ENCODE data around the gene ZNF225. TPM values are rescaled to one million over a fixed set of nuclear protein-coding genes. Genes with fewer than 3 reads are reported as not detected.
"Not testable (repeated sequence)": the region's sequence is repeated elsewhere in the genome, so short reads cannot be mapped to it uniquely, and the experiment has no call there.

Gene ZNF225
- 10 to 100 TPM in 1 of 4 donors, 1 to 10 TPM in 3; 9.6 to 11.3 (median 9.8) TPM for polyA plus RNA-seq (ENCODE audit: insufficient read length in 4 of 4)

GRCh38 chr19:44113138-44113783 is at the start of gene ZNF225:
ZNF225 (plus strand) TSS chr19:44113399; CDS start chr19:44115828, 2,429 bp downstream.
- peak; percentile 90 to 99 (median 98) for DNase-seq (ENCODE audit: low read depth in 4 of 4, low spot score in 2 of 4)

GRCh38 chr19:44066305-44066704 is 46.9 kb upstream of the ZNF225 start:
- no peak for DNase-seq (ENCODE audit: low read depth in 4 of 4, low spot score in 2 of 4)

GRCh38 chr19:44069415-44069814 is 43.8 kb upstream of the ZNF225 start:
- DNase-seq (ENCODE audit: low read depth in 4 of 4, low spot score in 2 of 4), result no peak

- DNase-seq (ENCODE audit: low read depth in 4 of 4, low spot score in 2 of 4), result peak in 3 of 4 donors; percentile 86 to 93 (median 88)
Observed at GRCh38 chr19:44071824-44072542, 41.2 kb upstream of the ZNF225 start, which contains the start of gene ZNF284. ZNF284 (plus strand) TSS chr19:44072159; CDS start chr19:44076390, 4,231 bp downstream.

- no peak for DNase-seq (ENCODE audit: low read depth in 4 of 4, low spot score in 2 of 4)
Observed at GRCh38 chr19:44072543-44073401, 40.4 kb upstream of the ZNF225 start.

- DNase-seq (ENCODE audit: low read depth in 4 of 4, low spot score in 2 of 4), result no peak
Observed at GRCh38 chr19:44076325-44076724, 36.9 kb upstream of the ZNF225 start.

- DNase-seq (ENCODE audit: low read depth in 4 of 4, low spot score in 2 of 4), result no peak
Observed at GRCh38 chr19:44092108-44092507, 21.1 kb upstream of the ZNF225 start.

GRCh38 chr19:44093931-44094765 is 19.1 kb upstream of the ZNF225 start, which contains the start of gene ZNF224:
ZNF224 (plus strand) TSS chr19:44094361; CDS start chr19:44097874, 3,513 bp downstream.
- peak; percentile 83 to 95 (median 88) for DNase-seq (ENCODE audit: low read depth in 4 of 4, low spot score in 2 of 4)

GRCh38 chr19:44107751-44108150 is 5.4 kb upstream of the ZNF225 start:
- DNase-seq (ENCODE audit: low read depth in 4 of 4, low spot score in 2 of 4), result no peak

- no peak for DNase-seq (ENCODE audit: low read depth in 4 of 4, low spot score in 2 of 4)
Observed at GRCh38 chr19:44109458-44109857, 3.7 kb upstream of the ZNF225 start.

GRCh38 chr19:44111910-44112463 is 1.2 kb upstream of the ZNF225 start:
- peak in 1 of 4 donors; percentile 15 for DNase-seq (ENCODE audit: low read depth in 4 of 4, low spot score in 2 of 4)

GRCh38 chr19:44112802-44113137 is 429 bp upstream of the ZNF225 start:
- no peak for DNase-seq (ENCODE audit: low read depth in 4 of 4, low spot score in 2 of 4)

- peak in 1 of 4 donors; percentile 3 for DNase-seq (ENCODE audit: low read depth in 4 of 4, low spot score in 2 of 4)
Observed at GRCh38 chr19:44113784-44114390, 688 bp downstream of the ZNF225 start.

- not testable (repeated sequence) for DNase-seq (ENCODE audit: low read depth in 4 of 4, low spot score in 2 of 4)
Observed at GRCh38 chr19:44121162-44121561, 8.0 kb downstream of the ZNF225 start.

GRCh38 chr19:44131955-44132354 is 18.8 kb downstream of the ZNF225 start:
- DNase-seq (ENCODE audit: low read depth in 4 of 4, low spot score in 2 of 4), result no peak

GRCh38 chr19:44141191-44142058 is 28.2 kb downstream of the ZNF225 start, which contains the start of gene ZNF234:
ZNF234 (plus strand) TSS chr19:44141554; CDS start chr19:44144633, 3,079 bp downstream.
- DNase-seq (ENCODE audit: low read depth in 4 of 4, low spot score in 2 of 4), result peak in 3 of 4 donors; percentile 83 to 92 (median 84)

- DNase-seq (ENCODE audit: low read depth in 4 of 4, low spot score in 2 of 4), result no peak
Observed at GRCh38 chr19:44142059-44142433, 28.8 kb downstream of the ZNF225 start.

- no peak for DNase-seq (ENCODE audit: low read depth in 4 of 4, low spot score in 2 of 4)
Observed at GRCh38 chr19:44149776-44150175, 36.6 kb downstream of the ZNF225 start.

All from left renal cortex interstitium (tissue), 4 donors.